Cardiac fibroblast (primary cell): ENCODE results near the gene NTN5.

Source experiments
- DNase-seq, 2 donors: peaks; one replicate each; pipeline versions ENCODE4 v3.0.0 to v3.0.0-alpha.2; 2010; ENCODE audit warnings: low read depth in 2 of 2
- H3K4me3 ChIP-seq, 2 donors: replicated peaks in 1 of 2; 1 replicate in 1 of 2; 2 replicates in 1 of 2; pipeline ENCODE4 v1.5.1; 2011; ENCODE audit warnings: low read depth in 2 of 2, low read length in 2 of 2, mild to moderate bottlenecking in 2 of 2, moderate library complexity in 1 of 2
- TF ChIP-seq, protein P1 (sequence below): IDR thresholded peaks from one replicate; pipeline ENCODE4 v1.5.1; 2011; ENCODE audit warnings: low read depth, mild to moderate bottlenecking, low read length, inconsistent platforms

The NTN5 gene

DNA sequence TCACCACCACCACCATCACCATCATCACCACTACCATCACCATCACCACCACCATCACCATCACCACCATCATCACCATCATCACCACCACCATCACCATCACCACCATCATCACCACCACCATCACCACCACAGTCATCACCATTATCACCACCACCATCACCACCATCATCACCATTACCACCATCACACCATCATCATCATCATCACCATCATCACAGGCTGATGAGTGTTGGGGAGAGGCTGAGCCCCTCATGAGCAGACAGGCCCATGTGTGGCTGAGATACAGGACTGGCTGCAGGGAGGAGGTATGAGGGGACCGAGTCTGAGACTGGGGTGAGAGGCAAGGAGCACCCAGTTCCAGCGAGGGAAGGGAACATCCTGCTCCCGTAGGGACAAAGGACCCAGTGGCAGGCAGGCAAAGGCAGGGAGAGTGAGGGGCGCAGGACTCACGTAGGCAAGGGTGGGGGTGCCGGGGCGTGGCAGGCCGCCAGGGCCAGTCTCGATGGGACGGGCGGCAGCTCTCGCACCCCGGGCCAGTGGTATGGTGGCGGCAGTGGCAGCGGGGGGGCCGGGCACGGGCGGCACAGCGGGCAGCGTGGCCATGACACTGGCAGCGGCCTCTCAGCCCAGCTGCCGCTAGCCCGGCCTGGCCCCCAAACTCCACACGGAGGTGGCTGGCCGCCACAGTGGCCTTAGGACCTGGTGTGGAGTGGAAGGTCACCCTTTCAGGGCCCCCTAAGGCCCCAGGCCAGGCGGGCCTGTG, 2.7 kb downstream of the NTN5 start:
- H3K4me3 ChIP-seq, result no peak overlapping the region
- TF ChIP-seq, protein P1, sequence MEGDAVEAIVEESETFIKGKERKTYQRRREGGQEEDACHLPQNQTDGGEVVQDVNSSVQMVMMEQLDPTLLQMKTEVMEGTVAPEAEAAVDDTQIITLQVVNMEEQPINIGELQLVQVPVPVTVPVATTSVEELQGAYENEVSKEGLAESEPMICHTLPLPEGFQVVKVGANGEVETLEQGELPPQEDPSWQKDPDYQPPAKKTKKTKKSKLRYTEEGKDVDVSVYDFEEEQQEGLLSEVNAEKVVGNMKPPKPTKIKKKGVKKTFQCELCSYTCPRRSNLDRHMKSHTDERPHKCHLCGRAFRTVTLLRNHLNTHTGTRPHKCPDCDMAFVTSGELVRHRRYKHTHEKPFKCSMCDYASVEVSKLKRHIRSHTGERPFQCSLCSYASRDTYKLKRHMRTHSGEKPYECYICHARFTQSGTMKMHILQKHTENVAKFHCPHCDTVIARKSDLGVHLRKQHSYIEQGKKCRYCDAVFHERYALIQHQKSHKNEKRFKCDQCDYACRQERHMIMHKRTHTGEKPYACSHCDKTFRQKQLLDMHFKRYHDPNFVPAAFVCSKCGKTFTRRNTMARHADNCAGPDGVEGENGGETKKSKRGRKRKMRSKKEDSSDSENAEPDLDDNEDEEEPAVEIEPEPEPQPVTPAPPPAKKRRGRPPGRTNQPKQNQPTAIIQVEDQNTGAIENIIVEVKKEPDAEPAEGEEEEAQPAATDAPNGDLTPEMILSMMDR, result no peak
- no peak for DNase-seq

DNA sequence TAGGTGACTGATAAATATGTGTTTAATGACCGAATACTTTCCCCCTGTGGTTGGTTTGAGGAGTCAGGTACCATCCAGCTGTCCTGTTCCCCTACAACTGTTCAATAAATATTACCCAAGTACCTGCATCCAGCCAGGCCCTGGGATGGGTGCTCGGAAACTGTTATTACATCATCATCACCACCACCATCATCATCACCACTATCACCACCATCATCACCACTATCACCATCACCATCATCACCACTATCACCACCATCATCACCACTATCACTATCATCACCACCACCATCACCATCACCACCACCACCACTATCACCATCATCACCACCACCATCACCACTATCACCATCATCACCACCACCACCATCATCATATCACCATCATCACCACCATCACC, 4.1 kb downstream of the NTN5 start:
- DNase-seq, result no peak
- TF ChIP-seq, protein P1, result no peak
- no peak overlapping the region for H3K4me3 ChIP-seq

DNA sequence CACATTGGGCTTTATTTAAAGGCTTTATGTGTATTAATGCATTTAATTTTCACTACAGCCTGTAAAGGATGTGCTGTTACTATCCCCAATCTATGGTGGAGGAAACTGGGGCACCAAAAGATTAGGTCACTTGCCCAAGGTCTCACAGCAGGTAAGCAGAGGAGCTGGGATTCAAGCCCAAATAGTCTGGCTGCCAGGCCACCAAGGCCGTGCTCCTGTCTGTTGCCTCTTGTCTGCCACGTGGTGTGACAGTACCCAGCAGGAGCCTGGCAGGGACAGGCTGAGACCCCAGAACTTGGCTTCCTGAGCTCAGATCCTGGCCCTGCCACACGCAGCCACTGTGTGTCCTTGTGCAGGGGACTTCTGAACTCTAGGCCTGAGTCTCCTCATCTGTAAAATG, 4.5 kb downstream of the NTN5 start:
- no peak for DNase-seq
- H3K4me3 ChIP-seq, result no peak overlapping the region
- TF ChIP-seq, protein P1, result no peak

DNA sequence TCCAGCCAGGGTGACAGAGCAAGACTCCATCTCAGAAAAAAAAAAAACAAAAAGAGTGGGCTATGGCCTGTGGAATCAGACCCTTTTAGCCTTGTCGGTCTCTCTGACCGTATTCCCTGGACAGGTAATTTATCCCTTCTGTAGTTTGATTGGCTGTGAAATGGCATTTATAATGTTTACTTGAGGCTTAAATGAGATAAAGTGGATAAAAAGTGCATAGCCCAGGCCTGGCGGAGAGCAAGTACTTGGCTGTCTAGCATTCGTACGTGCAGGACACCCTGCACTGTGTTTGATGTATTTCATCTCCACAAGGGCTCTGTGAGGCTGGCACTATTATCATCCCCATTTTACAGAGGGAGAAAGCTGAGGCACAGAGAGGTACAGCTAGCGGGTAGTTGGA, 7.0 kb downstream of the NTN5 start:
- H3K4me3 ChIP-seq, result no peak overlapping the region
- no peak for DNase-seq
- TF ChIP-seq, protein P1, result no peak

DNA sequence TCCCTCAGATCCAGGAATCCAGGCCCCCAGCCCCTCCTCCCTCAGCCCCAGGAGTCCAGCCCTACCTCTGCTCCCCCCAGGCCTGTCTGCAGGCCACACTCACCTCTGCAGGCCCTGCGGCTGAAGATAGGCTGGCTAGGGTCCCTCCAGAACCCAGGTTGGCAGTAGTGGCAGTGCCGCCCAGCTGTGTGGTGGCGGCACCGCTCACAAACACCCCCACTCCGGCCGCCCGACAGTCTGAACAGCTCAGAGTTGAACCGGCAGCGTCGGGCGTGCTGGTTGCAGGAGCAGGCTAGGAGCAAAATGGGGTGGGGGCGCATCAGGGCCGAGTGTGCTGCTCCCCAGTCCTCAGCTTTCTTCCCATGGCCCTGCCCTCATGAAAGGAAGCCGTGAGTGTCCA, 8.3 kb downstream of the NTN5 start:
- DNase-seq, result no peak
- TF ChIP-seq, protein P1, result no peak
- H3K4me3 ChIP-seq, result no peak overlapping the region

DNA sequence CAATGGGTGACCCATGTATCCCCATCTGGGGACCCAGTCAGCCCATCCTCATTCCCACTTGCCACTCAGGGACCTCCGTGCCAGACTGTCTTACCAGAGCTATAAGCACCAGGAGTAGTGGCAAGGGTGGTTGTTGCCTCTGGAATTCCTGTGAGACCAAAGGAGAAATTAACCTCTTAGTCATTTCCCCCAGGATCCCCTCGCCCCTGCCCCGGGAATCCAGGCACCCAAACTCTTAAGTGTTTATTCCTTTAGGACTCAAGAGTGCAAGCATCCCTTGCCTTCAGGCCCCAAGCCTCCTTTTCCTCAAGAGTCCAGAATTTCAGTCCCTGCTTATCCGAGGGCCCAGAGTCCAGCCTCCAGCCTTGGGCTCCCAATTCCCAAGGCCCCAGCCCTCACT, 9.2 kb downstream of the NTN5 start:
- no peak for DNase-seq
- H3K4me3 ChIP-seq, result no peak overlapping the region
- TF ChIP-seq, protein P1, result no peak

DNA sequence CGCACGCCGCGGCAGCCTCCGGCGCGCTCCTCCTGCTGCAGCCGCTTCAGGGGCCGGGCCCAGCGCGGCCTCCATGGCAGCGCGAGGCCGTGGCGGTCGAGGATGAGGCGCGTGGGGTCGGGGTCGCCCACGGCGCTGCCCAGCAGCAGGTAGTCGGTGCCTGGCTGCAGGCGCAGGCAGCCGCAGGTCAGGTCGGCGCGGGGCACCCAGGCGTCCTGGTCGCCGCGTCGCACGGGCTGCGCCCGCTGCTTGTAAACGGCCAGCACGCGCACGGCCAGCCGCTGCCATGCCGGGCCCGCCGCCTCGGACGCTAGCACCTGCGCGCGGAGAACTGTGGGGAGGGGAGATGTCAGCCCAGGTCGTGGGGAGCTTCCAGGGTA, 11.1 kb downstream of the NTN5 start:
- TF ChIP-seq, protein P1, result no peak
- H3K4me3 ChIP-seq, result no peak overlapping the region
- DNase-seq, result no peak
